ENCODE data around the gene MGAM2.

GRCh38 chr7:142185801-142186200 is 74.3 kb downstream of the MGAM2 start:
- TF ChIP-seq, protein P1, sequence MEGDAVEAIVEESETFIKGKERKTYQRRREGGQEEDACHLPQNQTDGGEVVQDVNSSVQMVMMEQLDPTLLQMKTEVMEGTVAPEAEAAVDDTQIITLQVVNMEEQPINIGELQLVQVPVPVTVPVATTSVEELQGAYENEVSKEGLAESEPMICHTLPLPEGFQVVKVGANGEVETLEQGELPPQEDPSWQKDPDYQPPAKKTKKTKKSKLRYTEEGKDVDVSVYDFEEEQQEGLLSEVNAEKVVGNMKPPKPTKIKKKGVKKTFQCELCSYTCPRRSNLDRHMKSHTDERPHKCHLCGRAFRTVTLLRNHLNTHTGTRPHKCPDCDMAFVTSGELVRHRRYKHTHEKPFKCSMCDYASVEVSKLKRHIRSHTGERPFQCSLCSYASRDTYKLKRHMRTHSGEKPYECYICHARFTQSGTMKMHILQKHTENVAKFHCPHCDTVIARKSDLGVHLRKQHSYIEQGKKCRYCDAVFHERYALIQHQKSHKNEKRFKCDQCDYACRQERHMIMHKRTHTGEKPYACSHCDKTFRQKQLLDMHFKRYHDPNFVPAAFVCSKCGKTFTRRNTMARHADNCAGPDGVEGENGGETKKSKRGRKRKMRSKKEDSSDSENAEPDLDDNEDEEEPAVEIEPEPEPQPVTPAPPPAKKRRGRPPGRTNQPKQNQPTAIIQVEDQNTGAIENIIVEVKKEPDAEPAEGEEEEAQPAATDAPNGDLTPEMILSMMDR (CRISPR knock-in tag; IDR thresholded peaks at IDR 0.05), result no peak
- TF ChIP-seq, protein P2, sequence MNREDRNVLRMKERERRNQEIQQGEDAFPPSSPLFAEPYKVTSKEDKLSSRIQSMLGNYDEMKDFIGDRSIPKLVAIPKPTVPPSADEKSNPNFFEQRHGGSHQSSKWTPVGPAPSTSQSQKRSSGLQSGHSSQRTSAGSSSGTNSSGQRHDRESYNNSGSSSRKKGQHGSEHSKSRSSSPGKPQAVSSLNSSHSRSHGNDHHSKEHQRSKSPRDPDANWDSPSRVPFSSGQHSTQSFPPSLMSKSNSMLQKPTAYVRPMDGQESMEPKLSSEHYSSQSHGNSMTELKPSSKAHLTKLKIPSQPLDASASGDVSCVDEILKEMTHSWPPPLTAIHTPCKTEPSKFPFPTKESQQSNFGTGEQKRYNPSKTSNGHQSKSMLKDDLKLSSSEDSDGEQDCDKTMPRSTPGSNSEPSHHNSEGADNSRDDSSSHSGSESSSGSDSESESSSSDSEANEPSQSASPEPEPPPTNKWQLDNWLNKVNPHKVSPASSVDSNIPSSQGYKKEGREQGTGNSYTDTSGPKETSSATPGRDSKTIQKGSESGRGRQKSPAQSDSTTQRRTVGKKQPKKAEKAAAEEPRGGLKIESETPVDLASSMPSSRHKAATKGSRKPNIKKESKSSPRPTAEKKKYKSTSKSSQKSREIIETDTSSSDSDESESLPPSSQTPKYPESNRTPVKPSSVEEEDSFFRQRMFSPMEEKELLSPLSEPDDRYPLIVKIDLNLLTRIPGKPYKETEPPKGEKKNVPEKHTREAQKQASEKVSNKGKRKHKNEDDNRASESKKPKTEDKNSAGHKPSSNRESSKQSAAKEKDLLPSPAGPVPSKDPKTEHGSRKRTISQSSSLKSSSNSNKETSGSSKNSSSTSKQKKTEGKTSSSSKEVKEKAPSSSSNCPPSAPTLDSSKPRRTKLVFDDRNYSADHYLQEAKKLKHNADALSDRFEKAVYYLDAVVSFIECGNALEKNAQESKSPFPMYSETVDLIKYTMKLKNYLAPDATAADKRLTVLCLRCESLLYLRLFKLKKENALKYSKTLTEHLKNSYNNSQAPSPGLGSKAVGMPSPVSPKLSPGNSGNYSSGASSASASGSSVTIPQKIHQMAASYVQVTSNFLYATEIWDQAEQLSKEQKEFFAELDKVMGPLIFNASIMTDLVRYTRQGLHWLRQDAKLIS (CRISPR knock-in tag; IDR thresholded peaks at IDR 0.05), result no peak
- TF ChIP-seq IKZF1 (IDR thresholded peaks at IDR 0.05) (no peak), EZH2 (conservative IDR thresholded peaks at IDR 0.05; ENCODE audit: low read depth, low read length) (no peak), ETV6 (CRISPR knock-in tag; conservative IDR thresholded peaks at IDR 0.05) (no peak), ZNF263 (CRISPR knock-in tag; IDR thresholded peaks at IDR 0.05) (no peak), TOE1 (CRISPR knock-in tag; IDR thresholded peaks at IDR 0.05) (no peak), ZNF839 (CRISPR knock-in tag; IDR thresholded peaks at IDR 0.05; ENCODE audit: borderline replicate concordance) (no peak), POLR2AphosphoS5 (IDR thresholded peaks at IDR 0.05; ENCODE audit: low read depth, low read length) (no peak), MED8 (CRISPR knock-in tag; IDR thresholded peaks at IDR 0.05; ENCODE audit: insufficient replicate concordance) (no peak), ARNT2 (CRISPR knock-in tag; IDR thresholded peaks at IDR 0.05; ENCODE audit: low read depth) (no peak), POLR2A (IDR thresholded peaks at IDR 0.05; ENCODE audit: insufficient read depth in 1 of 2, low read depth in 2 of 2, low read length in 2 of 2) (no peak)
- TF ChIP-seq, protein P3, sequence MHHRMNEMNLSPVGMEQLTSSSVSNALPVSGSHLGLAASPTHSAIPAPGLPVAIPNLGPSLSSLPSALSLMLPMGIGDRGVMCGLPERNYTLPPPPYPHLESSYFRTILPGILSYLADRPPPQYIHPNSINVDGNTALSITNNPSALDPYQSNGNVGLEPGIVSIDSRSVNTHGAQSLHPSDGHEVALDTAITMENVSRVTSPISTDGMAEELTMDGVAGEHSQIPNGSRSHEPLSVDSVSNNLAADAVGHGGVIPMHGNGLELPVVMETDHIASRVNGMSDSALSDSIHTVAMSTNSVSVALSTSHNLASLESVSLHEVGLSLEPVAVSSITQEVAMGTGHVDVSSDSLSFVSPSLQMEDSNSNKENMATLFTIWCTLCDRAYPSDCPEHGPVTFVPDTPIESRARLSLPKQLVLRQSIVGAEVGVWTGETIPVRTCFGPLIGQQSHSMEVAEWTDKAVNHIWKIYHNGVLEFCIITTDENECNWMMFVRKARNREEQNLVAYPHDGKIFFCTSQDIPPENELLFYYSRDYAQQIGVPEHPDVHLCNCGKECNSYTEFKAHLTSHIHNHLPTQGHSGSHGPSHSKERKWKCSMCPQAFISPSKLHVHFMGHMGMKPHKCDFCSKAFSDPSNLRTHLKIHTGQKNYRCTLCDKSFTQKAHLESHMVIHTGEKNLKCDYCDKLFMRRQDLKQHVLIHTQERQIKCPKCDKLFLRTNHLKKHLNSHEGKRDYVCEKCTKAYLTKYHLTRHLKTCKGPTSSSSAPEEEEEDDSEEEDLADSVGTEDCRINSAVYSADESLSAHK (CRISPR knock-in tag; IDR thresholded peaks at IDR 0.05; ENCODE audit: borderline replicate concordance), result no peak
- TF ChIP-seq, protein P4, sequence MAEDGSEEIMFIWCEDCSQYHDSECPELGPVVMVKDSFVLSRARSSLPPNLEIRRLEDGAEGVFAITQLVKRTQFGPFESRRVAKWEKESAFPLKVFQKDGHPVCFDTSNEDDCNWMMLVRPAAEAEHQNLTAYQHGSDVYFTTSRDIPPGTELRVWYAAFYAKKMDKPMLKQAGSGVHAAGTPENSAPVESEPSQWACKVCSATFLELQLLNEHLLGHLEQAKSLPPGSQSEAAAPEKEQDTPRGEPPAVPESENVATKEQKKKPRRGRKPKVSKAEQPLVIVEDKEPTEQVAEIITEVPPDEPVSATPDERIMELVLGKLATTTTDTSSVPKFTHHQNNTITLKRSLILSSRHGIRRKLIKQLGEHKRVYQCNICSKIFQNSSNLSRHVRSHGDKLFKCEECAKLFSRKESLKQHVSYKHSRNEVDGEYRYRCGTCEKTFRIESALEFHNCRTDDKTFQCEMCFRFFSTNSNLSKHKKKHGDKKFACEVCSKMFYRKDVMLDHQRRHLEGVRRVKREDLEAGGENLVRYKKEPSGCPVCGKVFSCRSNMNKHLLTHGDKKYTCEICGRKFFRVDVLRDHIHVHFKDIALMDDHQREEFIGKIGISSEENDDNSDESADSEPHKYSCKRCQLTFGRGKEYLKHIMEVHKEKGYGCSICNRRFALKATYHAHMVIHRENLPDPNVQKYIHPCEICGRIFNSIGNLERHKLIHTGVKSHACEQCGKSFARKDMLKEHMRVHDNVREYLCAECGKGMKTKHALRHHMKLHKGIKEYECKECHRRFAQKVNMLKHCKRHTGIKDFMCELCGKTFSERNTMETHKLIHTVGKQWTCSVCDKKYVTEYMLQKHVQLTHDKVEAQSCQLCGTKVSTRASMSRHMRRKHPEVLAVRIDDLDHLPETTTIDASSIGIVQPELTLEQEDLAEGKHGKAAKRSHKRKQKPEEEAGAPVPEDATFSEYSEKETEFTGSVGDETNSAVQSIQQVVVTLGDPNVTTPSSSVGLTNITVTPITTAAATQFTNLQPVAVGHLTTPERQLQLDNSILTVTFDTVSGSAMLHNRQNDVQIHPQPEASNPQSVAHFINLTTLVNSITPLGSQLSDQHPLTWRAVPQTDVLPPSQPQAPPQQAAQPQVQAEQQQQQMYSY (CRISPR knock-in tag; IDR thresholded peaks at IDR 0.05), result no peak
